Ishikawa (cell line): ENCODE results near the gene RPS28.

ENCODE experiments used
- CEBPB ChIP-seq: IDR thresholded peaks from 2 replicates; pipeline ENCODE4 v1.6.1; 2012
- CREB1 ChIP-seq: IDR thresholded peaks from 2 replicates; pipeline ENCODE4 v1.6.1; 2012; ENCODE audit warnings: low read depth
- EGR1 ChIP-seq: IDR thresholded peaks from 2 replicates; pipeline ENCODE4 v1.6.1; 2012
- EP300 ChIP-seq: IDR thresholded peaks from 2 replicates; pipeline ENCODE4 v1.6.1; 2012; ENCODE audit warnings: borderline replicate concordance
- RAD21 ChIP-seq: IDR thresholded peaks from 2 replicates; pipeline ENCODE4 v1.6.1; 2012; ENCODE audit warnings: low read depth
- TAF1 ChIP-seq: IDR thresholded peaks from 2 replicates; pipeline ENCODE4 v1.6.1; 2012; ENCODE audit warnings: low read depth, mild to moderate bottlenecking
- TCF12 ChIP-seq: IDR thresholded peaks from 2 replicates; pipeline ENCODE4 v1.6.1; 2012; ENCODE audit warnings: low read depth
- TEAD4 ChIP-seq: IDR thresholded peaks from 2 replicates; pipeline ENCODE4 v1.6.1; 2012
- YY1 ChIP-seq: IDR thresholded peaks from 2 replicates; pipeline ENCODE4 v1.6.1; 2012; ENCODE audit warnings: low read depth
- ZBTB7A ChIP-seq: IDR thresholded peaks from 2 replicates; pipeline ENCODE4 v1.6.1; 2012; ENCODE audit warnings: low read depth
- TF ChIP-seq, protein P1 (sequence below): IDR thresholded peaks from 2 replicates; pipeline ENCODE4 v1.6.1; 2012; ENCODE audit warnings: low read depth, mild to moderate bottlenecking
- TF ChIP-seq, protein P2 (sequence below): IDR thresholded peaks from 2 replicates; pipeline ENCODE4 v1.6.1; 2012

DNA sequence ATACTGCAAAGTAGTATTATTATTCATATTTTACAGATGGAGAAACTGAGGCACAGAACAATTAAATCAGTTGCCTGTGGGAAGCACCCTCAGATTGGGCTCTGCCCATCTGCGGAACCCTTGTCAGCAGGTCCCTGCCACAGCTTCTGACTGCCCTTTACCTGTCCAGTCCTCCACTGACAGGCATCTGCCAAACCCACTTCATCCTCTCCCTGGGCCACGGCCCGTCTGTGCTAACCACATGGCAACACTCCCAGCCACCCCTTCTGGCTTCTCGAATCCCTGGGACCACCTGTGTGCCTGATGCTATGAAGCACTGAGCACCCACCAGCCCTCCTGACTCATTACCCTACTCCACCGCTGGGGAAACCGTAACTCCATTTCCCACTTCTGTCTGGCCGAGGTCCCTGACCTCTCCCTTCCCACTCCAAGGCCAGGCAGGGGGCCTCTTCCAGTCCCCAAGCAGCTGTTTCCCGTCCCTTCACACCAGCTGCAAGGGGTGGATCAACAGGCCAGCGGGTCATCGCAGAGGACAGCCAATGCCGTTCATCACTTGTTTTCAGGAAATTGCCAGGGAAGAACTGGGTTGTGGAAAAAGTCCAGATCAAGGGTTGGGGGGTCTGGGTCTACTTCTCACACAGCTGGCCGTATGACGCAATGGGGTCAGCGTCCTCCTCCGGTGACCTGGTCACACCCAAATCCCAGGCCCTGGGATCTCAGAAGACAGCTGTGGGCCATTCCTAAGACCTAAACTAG is 19.2 kb downstream of the RPS28 start:
- no peak for TF ChIP-seq CEBPB
- TF ChIP-seq CREB1, result no peak
- TF ChIP-seq, protein P1, sequence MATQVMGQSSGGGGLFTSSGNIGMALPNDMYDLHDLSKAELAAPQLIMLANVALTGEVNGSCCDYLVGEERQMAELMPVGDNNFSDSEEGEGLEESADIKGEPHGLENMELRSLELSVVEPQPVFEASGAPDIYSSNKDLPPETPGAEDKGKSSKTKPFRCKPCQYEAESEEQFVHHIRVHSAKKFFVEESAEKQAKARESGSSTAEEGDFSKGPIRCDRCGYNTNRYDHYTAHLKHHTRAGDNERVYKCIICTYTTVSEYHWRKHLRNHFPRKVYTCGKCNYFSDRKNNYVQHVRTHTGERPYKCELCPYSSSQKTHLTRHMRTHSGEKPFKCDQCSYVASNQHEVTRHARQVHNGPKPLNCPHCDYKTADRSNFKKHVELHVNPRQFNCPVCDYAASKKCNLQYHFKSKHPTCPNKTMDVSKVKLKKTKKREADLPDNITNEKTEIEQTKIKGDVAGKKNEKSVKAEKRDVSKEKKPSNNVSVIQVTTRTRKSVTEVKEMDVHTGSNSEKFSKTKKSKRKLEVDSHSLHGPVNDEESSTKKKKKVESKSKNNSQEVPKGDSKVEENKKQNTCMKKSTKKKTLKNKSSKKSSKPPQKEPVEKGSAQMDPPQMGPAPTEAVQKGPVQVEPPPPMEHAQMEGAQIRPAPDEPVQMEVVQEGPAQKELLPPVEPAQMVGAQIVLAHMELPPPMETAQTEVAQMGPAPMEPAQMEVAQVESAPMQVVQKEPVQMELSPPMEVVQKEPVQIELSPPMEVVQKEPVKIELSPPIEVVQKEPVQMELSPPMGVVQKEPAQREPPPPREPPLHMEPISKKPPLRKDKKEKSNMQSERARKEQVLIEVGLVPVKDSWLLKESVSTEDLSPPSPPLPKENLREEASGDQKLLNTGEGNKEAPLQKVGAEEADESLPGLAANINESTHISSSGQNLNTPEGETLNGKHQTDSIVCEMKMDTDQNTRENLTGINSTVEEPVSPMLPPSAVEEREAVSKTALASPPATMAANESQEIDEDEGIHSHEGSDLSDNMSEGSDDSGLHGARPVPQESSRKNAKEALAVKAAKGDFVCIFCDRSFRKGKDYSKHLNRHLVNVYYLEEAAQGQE, result no peak
- TF ChIP-seq, protein P2, sequence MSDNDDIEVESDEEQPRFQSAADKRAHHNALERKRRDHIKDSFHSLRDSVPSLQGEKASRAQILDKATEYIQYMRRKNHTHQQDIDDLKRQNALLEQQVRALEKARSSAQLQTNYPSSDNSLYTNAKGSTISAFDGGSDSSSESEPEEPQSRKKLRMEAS, result no peak
- TF ChIP-seq EP300, result no peak
- TF ChIP-seq TAF1, result no peak
- no peak for TF ChIP-seq TEAD4
- no peak for TF ChIP-seq RAD21
- no peak for TF ChIP-seq YY1
- no peak for TF ChIP-seq ZBTB7A
- no peak for TF ChIP-seq TCF12
- no peak for TF ChIP-seq EGR1
